T1000 (cell line): ENCODE data around the gene ZBED4.

ENCODE experiments used
- DNase-seq: peaks from one replicate; lab custom pipeline; 2025; ENCODE audit warnings: mixed read lengths; lab: John Stamatoyannopoulos, UW

The ZBED4 gene

DNA sequence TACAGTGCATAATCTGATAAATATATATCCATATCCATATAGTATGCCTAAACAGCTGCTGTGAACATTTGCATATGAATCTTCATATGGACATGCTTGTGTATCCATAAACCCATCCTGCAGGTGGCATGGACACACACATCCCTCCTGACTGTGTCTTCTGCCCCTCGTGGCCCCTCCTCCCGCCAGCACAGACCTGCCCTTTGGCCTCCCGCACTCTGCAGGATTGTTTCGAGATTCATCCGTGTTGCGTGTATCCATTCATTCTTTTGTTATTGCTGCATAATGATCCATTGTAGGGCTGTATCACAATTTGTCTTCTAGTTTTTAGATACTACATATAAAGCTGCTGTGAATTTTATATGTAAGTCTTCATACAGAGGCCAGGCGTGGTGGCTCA is 24.0 kb downstream of the ZBED4 start:
- DNase-seq = no peak

GRCh38 chr22:49878206-49878605 is 24.6 kb downstream of the ZBED4 start:
- DNase-seq = no peak

- DNase-seq = no peak
Observed at GRCh38 chr22:49879871-49880270, 26.2 kb downstream of the ZBED4 start.

DNA sequence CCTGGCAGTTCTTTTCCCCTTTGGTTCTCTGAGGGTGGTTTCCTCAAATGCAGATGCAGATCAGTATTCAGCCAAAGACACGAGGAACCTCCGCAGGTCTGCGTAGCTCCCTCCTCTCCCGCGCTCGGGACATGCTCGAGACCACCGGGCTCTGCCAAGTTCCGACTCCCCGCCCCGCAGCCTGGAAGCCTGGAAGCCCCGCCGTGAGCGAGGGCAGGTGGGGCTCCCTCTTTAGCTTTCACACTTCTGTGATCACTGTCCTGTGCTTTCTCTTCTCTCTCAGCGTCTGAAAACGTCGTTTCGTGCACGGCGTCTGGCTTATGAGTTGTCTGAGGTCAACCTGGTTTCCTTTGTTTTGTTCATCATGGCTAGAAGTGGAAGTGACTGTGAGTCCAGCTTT is 26.6 kb downstream of the ZBED4 start:
- no peak for DNase-seq

- no peak for DNase-seq
Observed at GRCh38 chr22:49881856-49882255, 28.2 kb downstream of the ZBED4 start.

- DNase-seq = no peak
Observed at GRCh38 chr22:49882519-49883293, 29.1 kb downstream of the ZBED4 start.

DNA sequence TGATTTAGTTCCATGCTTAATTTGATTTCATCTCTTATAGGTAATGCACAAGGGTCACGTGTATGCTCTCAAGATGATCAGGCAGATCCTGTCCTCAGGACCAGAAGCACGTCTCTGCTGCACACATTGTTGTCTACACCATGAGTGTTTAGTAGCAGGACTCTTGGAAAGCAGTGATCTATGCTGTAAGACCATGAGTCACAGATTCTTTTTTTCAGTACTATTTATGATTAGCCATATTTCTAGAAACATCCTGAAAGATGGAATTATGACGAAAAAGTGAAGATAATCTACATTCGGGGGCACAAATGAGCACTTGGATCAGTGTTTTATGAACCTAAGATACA is 29.6 kb downstream of the ZBED4 start:
- no peak for DNase-seq

GRCh38 chr22:49884075-49884474 is 30.4 kb downstream of the ZBED4 start:
- DNase-seq = no peak

DNA sequence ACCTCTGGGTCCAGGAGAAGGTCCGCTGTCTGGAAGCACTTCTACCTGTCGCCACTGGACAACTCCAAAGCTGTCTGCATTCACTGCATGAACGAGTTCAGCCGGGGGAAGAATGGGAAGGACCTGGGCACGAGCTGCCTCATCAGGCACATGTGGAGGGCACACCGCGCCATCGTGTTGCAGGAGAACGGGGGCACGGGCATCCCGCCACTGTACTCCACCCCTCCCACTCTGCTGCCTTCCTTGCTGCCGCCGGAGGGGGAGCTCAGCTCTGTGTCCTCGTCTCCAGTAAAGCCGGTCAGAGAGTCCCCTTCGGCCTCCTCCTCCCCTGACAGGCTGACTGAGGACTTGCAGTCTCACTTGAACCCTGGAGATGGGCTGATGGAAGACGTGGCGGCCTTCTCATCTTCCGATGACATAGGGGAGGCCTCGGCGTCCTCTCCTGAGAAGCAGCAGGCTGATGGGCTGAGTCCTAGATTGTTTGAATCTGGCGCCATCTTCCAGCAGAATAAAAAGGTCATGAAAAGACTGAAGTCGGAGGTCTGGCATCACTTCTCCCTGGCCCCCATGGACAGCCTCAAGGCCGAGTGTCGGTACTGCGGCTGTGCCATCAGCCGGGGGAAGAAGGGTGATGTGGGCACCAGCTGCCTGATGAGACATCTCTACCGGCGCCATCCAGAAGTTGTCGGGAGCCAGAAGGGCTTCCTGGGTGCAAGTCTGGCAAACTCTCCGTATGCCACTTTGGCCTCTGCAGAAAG is 31.0 kb downstream of the ZBED4 start:
- DNase-seq = no peak

DNA sequence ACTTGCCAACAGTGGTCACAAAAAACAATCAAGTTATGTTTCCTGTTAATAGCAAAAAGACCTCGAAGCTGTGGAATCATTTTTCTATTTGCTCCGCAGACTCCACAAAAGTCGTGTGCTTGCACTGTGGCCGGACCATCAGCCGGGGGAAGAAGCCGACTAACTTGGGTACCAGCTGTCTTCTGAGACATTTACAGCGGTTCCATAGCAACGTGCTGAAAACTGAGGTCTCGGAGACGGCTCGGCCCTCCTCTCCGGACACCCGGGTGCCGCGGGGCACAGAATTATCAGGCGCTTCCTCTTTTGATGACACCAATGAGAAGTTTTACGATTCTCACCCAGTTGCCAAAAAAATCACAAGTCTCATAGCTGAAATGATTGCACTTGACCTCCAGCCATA is 31.6 kb downstream of the ZBED4 start:
- no peak for DNase-seq

DNA sequence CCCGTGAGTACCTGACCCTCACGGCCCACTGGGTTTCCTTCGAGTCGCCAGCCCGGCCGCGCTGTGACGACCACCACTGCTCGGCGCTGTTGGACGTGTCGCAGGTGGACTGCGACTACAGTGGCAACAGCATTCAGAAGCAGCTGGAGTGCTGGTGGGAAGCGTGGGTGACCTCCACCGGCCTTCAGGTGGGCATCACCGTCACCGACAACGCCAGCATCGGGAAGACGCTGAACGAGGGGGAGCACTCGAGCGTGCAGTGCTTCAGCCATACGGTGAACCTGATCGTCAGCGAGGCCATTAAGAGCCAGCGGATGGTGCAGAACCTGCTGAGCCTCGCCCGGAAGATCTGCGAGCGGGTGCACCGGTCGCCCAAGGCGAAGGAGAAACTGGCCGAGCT is 32.2 kb downstream of the ZBED4 start:
- no peak for DNase-seq

DNA sequence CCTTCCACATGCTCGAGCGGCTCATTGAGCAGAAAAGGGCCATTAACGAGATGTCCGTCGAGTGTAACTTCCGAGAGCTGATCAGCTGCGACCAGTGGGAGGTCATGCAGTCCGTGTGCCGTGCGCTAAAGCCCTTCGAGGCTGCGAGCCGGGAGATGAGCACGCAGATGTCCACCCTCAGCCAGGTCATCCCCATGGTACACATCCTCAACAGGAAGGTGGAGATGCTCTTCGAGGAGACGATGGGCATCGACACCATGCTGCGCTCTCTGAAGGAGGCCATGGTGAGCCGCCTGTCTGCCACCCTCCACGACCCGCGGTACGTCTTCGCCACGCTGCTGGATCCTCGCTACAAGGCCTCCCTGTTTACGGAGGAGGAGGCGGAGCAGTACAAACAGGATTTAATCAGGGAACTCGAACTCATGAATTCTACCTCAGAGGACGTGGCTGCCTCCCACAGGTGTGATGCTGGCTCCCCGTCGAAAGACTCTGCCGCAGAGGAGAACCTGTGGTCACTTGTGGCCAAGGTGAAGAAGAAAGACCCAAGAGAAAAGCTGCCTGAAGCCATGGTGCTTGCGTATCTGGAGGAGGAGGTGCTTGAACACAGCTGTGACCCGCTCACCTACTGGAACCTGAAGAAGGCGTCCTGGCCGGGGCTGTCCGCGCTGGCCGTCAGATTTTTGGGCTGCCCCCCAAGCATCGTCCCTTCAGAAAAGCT is 32.9 kb downstream of the ZBED4 start:
- DNase-seq = no peak

DNA sequence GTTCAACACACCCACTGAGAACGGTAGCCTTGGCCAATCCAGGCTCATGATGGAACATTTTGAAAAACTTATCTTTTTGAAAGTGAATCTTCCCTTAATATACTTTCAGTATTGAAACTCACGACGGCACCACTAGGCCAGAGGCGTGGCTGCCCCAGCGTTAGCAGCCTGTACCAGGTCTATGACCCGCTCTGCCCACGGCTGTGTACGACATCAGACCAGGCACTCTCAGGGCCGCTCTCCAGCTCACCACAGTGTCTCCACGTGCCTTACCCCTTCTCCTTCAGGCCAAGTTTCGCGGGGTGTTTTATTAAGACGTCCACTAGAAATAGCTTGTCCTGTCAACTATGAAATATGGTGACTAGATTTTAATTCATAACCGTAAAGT is 33.4 kb downstream of the ZBED4 start:
- no peak for DNase-seq

GRCh38 chr22:49887702-49888101 is 34.1 kb downstream of the ZBED4 start:
- DNase-seq = no peak

DNA sequence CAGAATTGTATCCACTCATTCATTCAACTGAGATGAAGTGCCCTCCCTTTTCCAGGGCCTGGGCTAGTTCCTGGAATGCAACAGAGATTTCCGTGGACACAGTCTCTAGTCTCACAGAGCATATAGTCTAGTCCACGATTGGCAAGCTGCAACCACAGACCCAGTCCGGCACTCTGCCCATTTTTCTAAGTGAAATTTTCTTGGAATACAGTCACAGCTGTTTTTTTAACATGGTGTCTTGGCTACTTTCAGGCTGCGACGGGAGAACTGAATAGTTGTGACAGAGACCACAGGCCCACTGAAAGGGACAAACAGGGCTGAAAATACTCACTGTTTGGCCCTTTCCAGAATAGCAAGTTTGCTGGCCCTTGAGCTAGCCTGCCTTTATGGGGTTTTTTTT is 35.4 kb downstream of the ZBED4 start:
- no peak for DNase-seq

GRCh38 chr22:49892226-49892899 is 38.7 kb downstream of the ZBED4 start:
- DNase-seq = no peak

DNA sequence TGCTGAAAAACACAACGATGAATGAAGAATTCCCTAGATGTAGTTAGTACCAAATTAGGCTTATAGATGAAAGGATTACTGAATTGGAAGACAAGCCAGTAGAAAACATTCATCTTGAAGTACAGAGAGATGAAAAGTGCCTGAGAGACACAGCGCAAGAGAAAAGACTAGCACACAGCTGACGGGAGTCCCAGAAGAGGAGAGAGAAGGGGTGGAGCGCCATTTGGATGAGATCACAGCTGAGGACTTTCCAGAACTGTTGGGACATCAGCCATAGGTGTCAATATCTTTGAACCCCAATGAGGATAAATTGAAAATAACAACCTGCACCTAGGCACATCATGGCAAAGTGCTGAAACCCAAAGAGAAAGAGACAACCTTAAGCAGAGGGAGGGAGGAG is 39.4 kb downstream of the ZBED4 start:
- no peak for DNase-seq

DNA sequence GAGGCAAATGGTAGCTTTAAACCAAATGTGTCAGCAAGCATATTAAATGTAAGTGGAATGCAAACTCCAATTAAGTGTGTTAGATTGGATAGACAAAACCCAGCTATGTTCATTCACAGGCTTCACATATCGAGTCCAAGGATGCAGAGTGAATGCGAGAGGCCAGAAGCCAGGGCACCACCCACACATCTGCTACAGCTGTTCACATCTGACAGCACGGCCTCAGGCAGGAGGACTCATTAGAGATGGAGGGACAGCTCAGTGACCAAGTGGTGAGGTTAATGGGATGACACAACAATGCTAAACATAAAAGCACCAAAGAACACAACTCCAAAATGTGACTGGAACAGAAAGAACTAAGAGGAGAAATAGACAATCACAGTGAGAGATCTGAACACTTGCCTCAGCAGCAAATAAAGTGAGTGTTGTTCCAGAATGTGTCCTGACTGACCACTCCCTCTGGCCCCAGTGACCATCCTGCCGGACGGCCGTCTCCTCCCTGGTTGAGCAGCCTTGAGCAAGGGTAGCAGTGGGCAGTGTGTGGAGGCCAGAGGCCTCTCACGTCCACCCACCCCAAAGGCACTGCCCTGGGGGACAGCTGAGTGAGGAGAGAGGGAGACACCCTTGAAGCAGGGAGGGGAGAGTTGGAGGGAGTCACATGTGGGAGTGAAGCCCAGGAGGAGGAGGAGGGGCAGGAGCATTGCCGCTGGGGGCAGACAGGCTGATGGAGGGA is 40.8 kb downstream of the ZBED4 start:
- no peak for DNase-seq

- no peak for DNase-seq
Observed at GRCh38 chr22:49896201-49896600, 42.6 kb downstream of the ZBED4 start.

- DNase-seq = no peak
Observed at GRCh38 chr22:49897015-49897684, 43.5 kb downstream of the ZBED4 start.

DNA sequence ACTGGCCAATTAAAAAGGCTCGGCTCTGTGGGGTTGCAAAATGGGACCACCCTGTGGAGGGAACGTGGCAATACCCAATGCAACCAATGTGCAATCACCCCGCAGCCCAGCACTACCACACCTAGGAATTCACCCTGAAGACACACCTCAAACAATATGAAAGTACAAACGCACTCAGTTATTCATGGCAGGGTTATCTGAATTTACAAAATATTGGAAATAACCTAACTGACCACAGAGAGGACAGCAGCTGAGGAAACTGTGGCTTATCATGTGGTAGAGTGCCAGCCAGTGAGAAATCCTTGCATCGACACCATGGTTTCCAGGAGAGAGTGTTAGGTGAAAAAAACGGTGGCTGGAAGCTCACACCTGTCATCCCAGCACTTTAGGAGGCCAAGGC is 45.9 kb downstream of the ZBED4 start:
- no peak for DNase-seq
